Karpas-422 (cell line): Measurements from ENCODE around the gene NEFH. TPM values are rescaled to one million over a fixed set of nuclear protein-coding genes. Genes with fewer than 3 reads are reported as not detected.

ENCODE experiments used
- DNase-seq: peaks from one replicate; pipeline ENCODE4 v3.0.0-alpha.2; 2015
- H2AFZ ChIP-seq: fragments of 200-600 bp; sonication (generic); 2 replicates; pipeline ENCODE4 v1.6.1; 2014; ENCODE audit warnings: antibody characterized with exemption, low read length, mixed read lengths
- H3K27ac ChIP-seq: fragments of 200-600 bp; sonication (generic); 2 replicates; pipeline ENCODE4 v1.5.1; 2014; ENCODE audit warnings: mild to moderate bottlenecking, low read length, moderate library complexity
- H3K27me3 ChIP-seq: fragments of 200-600 bp; sonication (generic); 2 replicates; pipeline ENCODE4 v1.6.1; 2014; ENCODE audit warnings: low read length, mixed read lengths
- H3K36me3 ChIP-seq: fragments of 200-600 bp; sonication (generic); 2 replicates; pipeline ENCODE4 v1.6.1; 2014; ENCODE audit warnings: low read length, mixed read lengths; ENCODE audit not compliant: insufficient read depth
- H3K4me1 ChIP-seq: fragments of 200-600 bp; sonication (generic); 2 replicates; pipeline ENCODE4 v1.6.1; 2014; ENCODE audit warnings: mild to moderate bottlenecking, low read length, mixed read lengths
- H3K4me2 ChIP-seq: fragments of 200-600 bp; sonication (generic); 2 replicates; pipeline ENCODE4 v1.6.1; 2014; ENCODE audit warnings: low read length, low read depth, mild to moderate bottlenecking; ENCODE audit not compliant: poor library complexity, severe bottlenecking
- H3K4me3 ChIP-seq: fragments of 200-600 bp; sonication (generic); 2 replicates; pipeline ENCODE4 v1.5.1; 2014; ENCODE audit warnings: mild to moderate bottlenecking, antibody characterized with exemption, low read length, mixed read lengths
- H3K79me2 ChIP-seq: fragments of 200-600 bp; sonication (generic); 2 replicates; pipeline ENCODE4 v1.6.1; 2014; ENCODE audit warnings: mild to moderate bottlenecking, low read length, mixed read lengths
- H3K9ac ChIP-seq: fragments of 200-600 bp; sonication (generic); 2 replicates; pipeline ENCODE4 v1.6.0; 2014; ENCODE audit warnings: low read length
- H3K9me2 ChIP-seq: fragments of 200-600 bp; sonication (generic), shearing (Covaris generic); replicated peaks from 2 replicates; pipeline ENCODE4 v1.6.0; 2014; ENCODE audit warnings: mild to moderate bottlenecking, low read length, moderate library complexity; ENCODE audit not compliant: insufficient read depth
- H3K9me3 ChIP-seq: fragments of 300-700, 200-600 bp; sonication (generic); 2 replicates; pipeline ENCODE4 v1.6.1; 2014; ENCODE audit warnings: low read length, mixed read lengths
- H4K20me1 ChIP-seq: fragments of 200-600 bp; sonication (generic); 2 replicates; pipeline ENCODE4 v1.6.1; 2014; ENCODE audit warnings: mild to moderate bottlenecking, antibody characterized with exemption, low read length, low read depth; ENCODE audit not compliant: insufficient read depth
- total RNA-seq: library from RNA; depleted of rRNA; stranded (reverse); fragments of >200 nt; shearing (Covaris generic); gene quantifications from 2 replicates; pipeline ENCODE4 v1.2.3, GENCODE V29; 2014; ENCODE audit warnings: low replicate concordance

The NEFH gene
- total RNA-seq, 1 experiment from 2014 or later = not detected

- Histone ChIP-seq H3K4me1 (peaks cover 19% of the 10 kb centered on the region), H3K9me3 (no peaks in the 10 kb centered on the region), H2AFZ (no peak overlapping the region), H3K9me2 (no peaks in the 10 kb centered on the region), H3K4me3 (no peak overlapping the region), H3K4me2 (no peak overlapping the region), H3K27me3 (no peaks in the 10 kb centered on the region), H4K20me1 (peaks cover 7% of the 10 kb centered on the region; the same call in 1 of the 2 replicates), H3K27ac (no peak overlapping the region), H3K79me2 (no peaks in the 10 kb centered on the region), H3K36me3 (peaks cover 35% of the 10 kb centered on the region; the same call in 1 of the 2 replicates), H3K9ac (no peak overlapping the region)
- no peak for DNase-seq
Observed at GRCh38 chr22:29512031-29512430, 32.0 kb downstream of the NEFH start.

GRCh38 chr22:29517215-29517908 is 37.3 kb downstream of the NEFH start:
- H3K9me2 ChIP-seq = no peaks in the 10 kb centered on the region
- no peak overlapping the region for H2AFZ ChIP-seq
- H4K20me1 ChIP-seq = peaks cover 7% of the 10 kb centered on the region; the same call in 1 of the 2 replicates
- peak; percentile 77 for DNase-seq
- peak overlapping the region; percentile 41 for H3K4me2 ChIP-seq
- peaks cover 41% of the 10 kb centered on the region for H3K4me1 ChIP-seq
- H3K79me2 ChIP-seq = no peaks in the 10 kb centered on the region
- H3K36me3 ChIP-seq = peaks cover 24% of the 10 kb centered on the region; the same call in 1 of the 2 replicates
- no peaks in the 10 kb centered on the region for H3K27me3 ChIP-seq
- H3K4me3 ChIP-seq = 0 out of 2 replicates have a peak overlapping the region, but pooled peaks have one; percentile 34
- H3K27ac ChIP-seq = peak overlapping the region; percentile 86
- H3K9me3 ChIP-seq = no peaks in the 10 kb centered on the region
- H3K9ac ChIP-seq = peak overlapping the region; percentile 31; the same call in 1 of the 2 replicates

GRCh38 chr22:29518427-29518826 is 38.4 kb downstream of the NEFH start:
- Histone ChIP-seq H3K36me3 (peaks cover 22% of the 10 kb centered on the region; the same call in 1 of the 2 replicates), H3K9me2 (no peaks in the 10 kb centered on the region), H3K4me2 (no peak overlapping the region), H4K20me1 (peaks cover 7% of the 10 kb centered on the region; the same call in 1 of the 2 replicates), H3K9ac (no peak overlapping the region), H3K4me3 (no peak overlapping the region), H3K9me3 (no peaks in the 10 kb centered on the region), H3K27me3 (no peaks in the 10 kb centered on the region), H3K79me2 (no peaks in the 10 kb centered on the region), H3K27ac (peak overlapping the region; percentile 86), H3K4me1 (peaks cover 41% of the 10 kb centered on the region), H2AFZ (no peak overlapping the region)
- DNase-seq = no peak

- no peaks in the 10 kb centered on the region for H3K79me2 ChIP-seq
- peaks cover 41% of the 10 kb centered on the region for H3K4me1 ChIP-seq
- H3K27me3 ChIP-seq = no peaks in the 10 kb centered on the region
- no peak overlapping the region for H3K4me3 ChIP-seq
- H2AFZ ChIP-seq = no peak overlapping the region
- H3K27ac ChIP-seq = no peak overlapping the region; the same call in 1 of the 2 replicates
- H4K20me1 ChIP-seq = peaks cover 11% of the 10 kb centered on the region; the same call in 1 of the 2 replicates
- peaks cover 35% of the 10 kb centered on the region for H3K36me3 ChIP-seq
- no peak overlapping the region for H3K4me2 ChIP-seq
- DNase-seq = no peak
- no peaks in the 10 kb centered on the region for H3K9me3 ChIP-seq
- H3K9ac ChIP-seq = no peak overlapping the region
- no peaks in the 10 kb centered on the region for H3K9me2 ChIP-seq
Observed at GRCh38 chr22:29519996-29520395, 40.0 kb downstream of the NEFH start.

- H3K9me2 ChIP-seq = no peaks in the 10 kb centered on the region
- no peaks in the 10 kb centered on the region for H3K79me2 ChIP-seq
- H4K20me1 ChIP-seq = peaks cover 11% of the 10 kb centered on the region; the same call in 1 of the 2 replicates
- no peak overlapping the region for H3K4me2 ChIP-seq
- H3K9me3 ChIP-seq = no peaks in the 10 kb centered on the region
- no peak overlapping the region for H3K27ac ChIP-seq
- no peak overlapping the region for H2AFZ ChIP-seq
- peaks cover 37% of the 10 kb centered on the region for H3K36me3 ChIP-seq
- no peaks in the 10 kb centered on the region for H3K27me3 ChIP-seq
- DNase-seq = no peak
- H3K4me3 ChIP-seq = no peak overlapping the region
- H3K9ac ChIP-seq = no peak overlapping the region
- H3K4me1 ChIP-seq = peaks cover 33% of the 10 kb centered on the region
Observed at GRCh38 chr22:29520851-29521250, 40.8 kb downstream of the NEFH start.

GRCh38 chr22:29521526-29521925 is 41.5 kb downstream of the NEFH start:
- DNase-seq = no peak
- H4K20me1 ChIP-seq = peaks cover 7% of the 10 kb centered on the region; the same call in 1 of the 2 replicates
- no peak overlapping the region for H2AFZ ChIP-seq
- H3K4me1 ChIP-seq = peaks cover 27% of the 10 kb centered on the region
- H3K9me2 ChIP-seq = no peaks in the 10 kb centered on the region
- no peak overlapping the region; the same call in 1 of the 2 replicates for H3K27ac ChIP-seq
- H3K27me3 ChIP-seq = no peaks in the 10 kb centered on the region
- H3K36me3 ChIP-seq = peaks cover 34% of the 10 kb centered on the region
- H3K4me3 ChIP-seq = no peak overlapping the region
- H3K4me2 ChIP-seq = no peak overlapping the region
- no peak overlapping the region for H3K9ac ChIP-seq
- no peaks in the 10 kb centered on the region for H3K79me2 ChIP-seq
- H3K9me3 ChIP-seq = no peaks in the 10 kb centered on the region

- Histone ChIP-seq H3K79me2 (no peaks in the 10 kb centered on the region), H3K27me3 (no peaks in the 10 kb centered on the region), H3K4me2 (no peak overlapping the region), H4K20me1 (0 out of 2 replicates have a peak, but pooled peaks cover 3% of the 10 kb centered on the region), H3K9me2 (no peaks in the 10 kb centered on the region), H3K4me3 (no peak overlapping the region), H2AFZ (no peak overlapping the region), H3K9me3 (no peaks in the 10 kb centered on the region), H3K9ac (no peak overlapping the region), H3K4me1 (peaks cover 4% of the 10 kb centered on the region), H3K36me3 (peaks cover 40% of the 10 kb centered on the region), H3K27ac (no peak overlapping the region)
- DNase-seq = no peak
Observed at GRCh38 chr22:29523761-29524160, 43.7 kb downstream of the NEFH start.

GRCh38 chr22:29524442-29525191 is 44.6 kb downstream of the NEFH start:
- no peak overlapping the region for H3K4me2 ChIP-seq
- no peak overlapping the region for H3K4me3 ChIP-seq
- no peak overlapping the region for H3K9ac ChIP-seq
- H2AFZ ChIP-seq = no peak overlapping the region
- no peaks in the 10 kb centered on the region for H3K9me2 ChIP-seq
- no peak overlapping the region for H3K27ac ChIP-seq
- no peaks in the 10 kb centered on the region for H3K27me3 ChIP-seq
- 0 out of 2 replicates have a peak, but pooled peaks cover 3% of the 10 kb centered on the region for H4K20me1 ChIP-seq
- peaks cover 35% of the 10 kb centered on the region for H3K36me3 ChIP-seq
- no peaks in the 10 kb centered on the region for H3K4me1 ChIP-seq
- no peaks in the 10 kb centered on the region for H3K79me2 ChIP-seq
- no peaks in the 10 kb centered on the region for H3K9me3 ChIP-seq
- peak; percentile 84 for DNase-seq
